ENCODE data around the gene IPO9.

IPO9 gene

GRCh38 chr1:201876148-201876818, 47.3 kb downstream of the IPO9 start:
- Histone ChIP-seq H3K36me3 (ENCODE audit: insufficient read depth) (peaks cover 8% of the 10 kb centered on the region; the same call in 1 of the 2 replicates), H3K27ac (no peak overlapping the region), H3K4me3 (IDR thresholded peaks at IDR 0.05; ENCODE audit: insufficient read depth, low read depth, low read length) (no peak overlapping the region)

GRCh38 chr1:201877877-201878401, 49.0 kb downstream of the IPO9 start:
- H3K27ac ChIP-seq = no peak overlapping the region
- no peak overlapping the region for H2AFZ ChIP-seq (ENCODE audit: low read depth)
- H3K36me3 ChIP-seq (ENCODE audit: insufficient read depth) = peaks cover 2% of the 10 kb centered on the region; the same call in 1 of the 2 replicates

More at GRCh38 chr1:201876148-201876818, 47.3 kb downstream of the IPO9 start:
- Histone ChIP-seq H3K79me2 (ENCODE audit: insufficient read depth, low read depth) (no peaks in the 10 kb centered on the region), H3K27me3 (ENCODE audit: insufficient read depth, low read depth) (no peaks in the 10 kb centered on the region), H4K20me1 (ENCODE audit: insufficient read depth) (no peaks in the 10 kb centered on the region), H3K9ac (no peak overlapping the region), H2AFZ (ENCODE audit: low read depth) (no peak overlapping the region), H3K4me2 (no peak overlapping the region), H3K4me1 (ENCODE audit: low read depth, poor library complexity, severe bottlenecking) (peaks cover 9% of the 10 kb centered on the region)
- TF ChIP-seq, protein P1, sequence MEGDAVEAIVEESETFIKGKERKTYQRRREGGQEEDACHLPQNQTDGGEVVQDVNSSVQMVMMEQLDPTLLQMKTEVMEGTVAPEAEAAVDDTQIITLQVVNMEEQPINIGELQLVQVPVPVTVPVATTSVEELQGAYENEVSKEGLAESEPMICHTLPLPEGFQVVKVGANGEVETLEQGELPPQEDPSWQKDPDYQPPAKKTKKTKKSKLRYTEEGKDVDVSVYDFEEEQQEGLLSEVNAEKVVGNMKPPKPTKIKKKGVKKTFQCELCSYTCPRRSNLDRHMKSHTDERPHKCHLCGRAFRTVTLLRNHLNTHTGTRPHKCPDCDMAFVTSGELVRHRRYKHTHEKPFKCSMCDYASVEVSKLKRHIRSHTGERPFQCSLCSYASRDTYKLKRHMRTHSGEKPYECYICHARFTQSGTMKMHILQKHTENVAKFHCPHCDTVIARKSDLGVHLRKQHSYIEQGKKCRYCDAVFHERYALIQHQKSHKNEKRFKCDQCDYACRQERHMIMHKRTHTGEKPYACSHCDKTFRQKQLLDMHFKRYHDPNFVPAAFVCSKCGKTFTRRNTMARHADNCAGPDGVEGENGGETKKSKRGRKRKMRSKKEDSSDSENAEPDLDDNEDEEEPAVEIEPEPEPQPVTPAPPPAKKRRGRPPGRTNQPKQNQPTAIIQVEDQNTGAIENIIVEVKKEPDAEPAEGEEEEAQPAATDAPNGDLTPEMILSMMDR (conservative IDR thresholded peaks at IDR 0.05; ENCODE audit: low read depth, low read length) = peak; percentile 62

DNA sequence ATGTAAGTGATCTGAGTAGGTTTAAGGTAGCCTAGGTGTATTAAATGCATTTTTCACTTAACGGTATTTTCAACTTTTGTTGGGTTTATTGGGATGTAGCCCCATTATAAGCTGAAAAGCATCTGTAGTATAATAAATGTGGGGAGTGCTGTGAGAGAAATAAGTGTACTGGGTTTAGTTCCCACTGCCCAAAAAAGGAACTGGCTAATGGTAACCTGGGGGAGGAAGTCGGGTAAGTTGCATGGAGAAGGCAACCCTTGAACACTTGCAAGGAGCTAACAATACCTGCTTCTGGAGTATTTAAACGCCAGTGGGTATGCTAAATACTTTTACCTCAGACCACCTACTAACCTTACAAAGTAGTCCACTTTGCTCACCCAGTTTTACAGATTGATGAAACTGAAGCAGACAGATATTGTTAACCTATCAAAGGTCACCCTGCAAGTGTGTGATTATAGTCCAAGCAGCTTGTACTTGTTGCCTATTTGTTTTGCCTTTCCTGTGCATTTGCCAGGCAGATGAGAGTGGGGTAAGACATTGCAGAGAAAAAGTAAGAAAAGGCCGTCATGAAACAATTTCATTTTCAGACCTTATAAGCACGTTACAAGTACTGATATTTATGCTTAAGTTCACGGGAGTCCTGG, 52.1 kb downstream of the IPO9 start:
- no peak overlapping the region for H2AFZ ChIP-seq (ENCODE audit: low read depth)
- H3K4me1 ChIP-seq (ENCODE audit: low read depth, poor library complexity, severe bottlenecking) = peaks cover 51% of the 10 kb centered on the region
- no peaks in the 10 kb centered on the region for H3K79me2 ChIP-seq (ENCODE audit: insufficient read depth, low read depth)
- TF ChIP-seq, protein P1 (conservative IDR thresholded peaks at IDR 0.05; ENCODE audit: low read depth, low read length) = no peak
- H3K9ac ChIP-seq = no peak overlapping the region
- H3K4me3 ChIP-seq (IDR thresholded peaks at IDR 0.05; ENCODE audit: insufficient read depth, low read depth, low read length) = no peak overlapping the region
- no peaks in the 10 kb centered on the region for H4K20me1 ChIP-seq (ENCODE audit: insufficient read depth)
- H3K4me2 ChIP-seq = no peak overlapping the region; the same call in 1 of the 2 replicates
- no peak overlapping the region for H3K27ac ChIP-seq
- no peaks in the 10 kb centered on the region for H3K27me3 ChIP-seq (ENCODE audit: insufficient read depth, low read depth)
- no peaks in the 10 kb centered on the region for H3K36me3 ChIP-seq (ENCODE audit: insufficient read depth)

More at GRCh38 chr1:201877877-201878401, 49.0 kb downstream of the IPO9 start:
- TF ChIP-seq, protein P1 (conservative IDR thresholded peaks at IDR 0.05; ENCODE audit: low read depth, low read length) = peak; percentile 84
- Histone ChIP-seq H3K4me2 (no peak overlapping the region), H3K4me1 (ENCODE audit: low read depth, poor library complexity, severe bottlenecking) (peaks cover 25% of the 10 kb centered on the region), H3K27me3 (ENCODE audit: insufficient read depth, low read depth) (no peaks in the 10 kb centered on the region), H3K4me3 (IDR thresholded peaks at IDR 0.05; ENCODE audit: insufficient read depth, low read depth, low read length) (no peak overlapping the region), H4K20me1 (ENCODE audit: insufficient read depth) (no peaks in the 10 kb centered on the region), H3K9ac (no peak overlapping the region), H3K79me2 (ENCODE audit: insufficient read depth, low read depth) (no peaks in the 10 kb centered on the region)

DNA sequence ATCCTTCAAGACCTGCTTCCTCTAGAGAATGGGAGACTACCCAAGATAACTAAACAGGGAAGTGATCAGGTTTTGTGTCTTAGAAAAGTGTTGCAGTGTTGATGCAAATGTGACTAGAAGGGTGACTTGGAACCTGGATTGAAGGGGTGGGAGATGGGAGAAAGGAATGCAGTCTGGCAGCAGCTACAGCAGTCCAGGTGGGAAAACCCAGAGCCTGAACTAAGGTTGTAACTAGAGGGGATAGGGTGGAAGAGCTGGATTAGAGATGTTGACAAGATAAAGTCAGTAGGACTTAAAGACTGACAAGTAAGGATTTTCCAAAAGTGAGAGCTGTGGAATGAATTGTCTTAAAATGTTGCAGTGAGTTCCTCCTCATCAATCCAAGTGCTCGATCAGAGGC, 52.7 kb downstream of the IPO9 start:
- Histone ChIP-seq H3K27ac (no peak overlapping the region), H3K36me3 (ENCODE audit: insufficient read depth) (no peaks in the 10 kb centered on the region), H3K4me2 (peak overlapping the region; percentile 62; the same call in 1 of the 2 replicates), H2AFZ (ENCODE audit: low read depth) (no peak overlapping the region), H3K79me2 (ENCODE audit: insufficient read depth, low read depth) (no peaks in the 10 kb centered on the region), H4K20me1 (ENCODE audit: insufficient read depth) (no peaks in the 10 kb centered on the region), H3K4me3 (IDR thresholded peaks at IDR 0.05; ENCODE audit: insufficient read depth, low read depth, low read length) (no peak overlapping the region), H3K27me3 (ENCODE audit: insufficient read depth, low read depth) (no peaks in the 10 kb centered on the region), H3K9ac (no peak overlapping the region), H3K4me1 (ENCODE audit: low read depth, poor library complexity, severe bottlenecking) (peaks cover 51% of the 10 kb centered on the region)
- TF ChIP-seq, protein P1 (conservative IDR thresholded peaks at IDR 0.05; ENCODE audit: low read depth, low read length) = no peak

All from KMS-11 (cell line).